Spleen (tissue), 11 donors: ENCODE measurements around the gene SIGLEC1. TPM values are rescaled to one million over a fixed set of nuclear protein-coding genes. Genes with fewer than 3 reads are reported as not detected.

Experiments used
- DNase-seq: peaks from one replicate; pipeline ENCODE4 v3.0.0-alpha.2; 2020
- H3K27ac ChIP-seq, 8 donors: fragments of 200-600 bp; sonication (generic) in 7 of 8; 1 replicate in 4 of 8; 2 replicates in 4 of 8; pipeline versions ENCODE4 v1.5.0 to v1.8.0; 2016 to 2021; ENCODE audit warnings: inconsistent platforms in 4 of 8, mild to moderate bottlenecking in 4 of 8, moderate library complexity in 1 of 8
- H3K27me3 ChIP-seq, 7 donors: fragments of 200-600 bp; sonication (generic) in 6 of 7; replicated peaks in 1 of 7; 1 replicate in 4 of 7; 2 replicates in 3 of 7; pipeline versions ENCODE4 v1.5.0 to v1.8.0; 2016 to 2021; ENCODE audit warnings: inconsistent platforms in 3 of 7, mild to moderate bottlenecking in 1 of 7
- H3K36me3 ChIP-seq, 6 donors: fragments of 200-600 bp; sonication (generic) in 5 of 6; 1 replicate in 4 of 6; 2 replicates in 2 of 6; pipeline versions ENCODE4 v1.5.0 to v1.8.0; 2016 to 2021; ENCODE audit warnings: inconsistent platforms in 2 of 6
- H3K4me1 ChIP-seq, 6 donors: fragments of 200-600 bp; sonication (generic) in 5 of 6; 1 replicate in 3 of 6; 2 replicates in 3 of 6; pipeline versions ENCODE4 v1.5.0 to v1.8.0; 2016 to 2021; ENCODE audit warnings: inconsistent platforms in 3 of 6
- H3K4me3 ChIP-seq, 8 donors: fragments of 200-600 bp; sonication (generic) in 7 of 8; 1 replicate in 4 of 8; 2 replicates in 4 of 8; pipeline versions ENCODE4 v1.5.0 to v1.8.0; 2016 to 2021; ENCODE audit warnings: inconsistent platforms in 4 of 8, mild to moderate bottlenecking in 4 of 8, moderate library complexity in 2 of 8
- H3K9me3 ChIP-seq, 8 donors: fragments of 200-600 bp; sonication (generic) in 7 of 8; 1 replicate in 4 of 8; 2 replicates in 4 of 8; pipeline versions ENCODE4 v1.5.0 to v1.8.0; 2016 to 2021; ENCODE audit warnings: inconsistent platforms in 4 of 8
- CTCF ChIP-seq, 11 experiments: fragments of 200-600 bp in 7 of 11; fragments of 450-650 bp in 4 of 11; sonication (generic) in 4 of 11; IDR thresholded peaks in 8 of 11; conservative IDR thresholded peaks in 3 of 11; 1 replicate in 7 of 11; 2 replicates in 4 of 11; pipeline versions ENCODE4 v1.4.0 to v1.8.0; 2016 to 2021; ENCODE audit warnings: antibody characterized with exemption in 11 of 11, inconsistent platforms in 4 of 11, mild to moderate bottlenecking in 1 of 11
- POLR2A ChIP-seq, 3 donors: fragments of 450-650 bp; IDR thresholded peaks; one replicate each; pipeline ENCODE4 v1.5.1; 2017; ENCODE audit warnings: antibody characterized with exemption in 3 of 3, mild to moderate bottlenecking in 1 of 3
- POLR2AphosphoS5 ChIP-seq, 3 donors: sonication (generic); formaldehyde crosslinking; IDR thresholded peaks; one replicate each; pipeline ENCODE4 v1.5.1; 2017; ENCODE audit warnings: antibody characterized with exemption in 3 of 3
- WGBS, 5 donors: extraction: QIAGEN DNeasy Blood & Tissue Kit in 3 of 5; methylation state at CpG; one replicate each; pipeline versions ENCODE4 v1.1.5 to v1.1.7; 2013 to 2018; 5-methylcytosine and 5-hydroxymethylcytosine counted together
- intact Hi-C: fragments of 100-400 bp; cut with DNase I; formaldehyde crosslinking; loops from one replicate; pipeline ENCODE4 v1.15.0; 2023; ENCODE audit warnings: low total_unique reads
- polyA plus RNA-seq, 3 donors: library from polyadenylated mRNA; stranded (reverse); fragments of 200-250 nt; gene quantifications; one replicate each; pipeline ENCODE4 v1.2.1, GENCODE V29; 2013
- total RNA-seq, 7 donors: library from RNA; depleted of rRNA in 3 of 7; stranded (reverse); fragments of >200 nt in 3 of 7; fragmentation: NEBNext Ultra II Directional in 4 of 7; extraction: Animal tissue kit (Norgen Biotek cat#: 25700) in 4 of 7; gene quantifications; one replicate each; pipeline versions ENCODE4 v1.1.0 to v1.2.1, GENCODE V29; 2016 to 2021
- donor health status: healthy with polysubstance abuse.
- donor health status: DM: no; HTN: no; CAD: no; lungs with moderate emphysema.
- donor health status: DM: no; HTN: no; CAD: no.
- donor health status: Bipolar disorder and iron deficiency.
- donor health status: healthy.
- donor health status: DM: no; HTN: no; CAD: no.
- donor health status: DM: yes; HTN: yes; CAD: no.

The SIGLEC1 gene
- total and polyA plus RNA-seq, 10 donors = 3.0 to 50.2 (median 14.9) TPM

GRCh38 chr20:3670945-3671344, 41.5 kb downstream of the SIGLEC1 start:
- no peak overlapping the region for H3K4me3 ChIP-seq
- 43 to 85% (median 75%) methylated on average over 2 to 10 of the region's 10 CpGs for WGBS, 5 donors
- TF ChIP-seq POLR2A (IDR thresholded peaks at IDR 0.05) (no peak), POLR2AphosphoS5 (IDR thresholded peaks at IDR 0.05) (no peak), CTCF (IDR thresholded peaks at IDR 0.05 in 8 of 11, conservative IDR thresholded peaks at IDR 0.05 in 3 of 11) (no peak)
- peaks cover 0 to 26% (median 15%) of the 10 kb centered on the region in 6 donors for H3K4me1 ChIP-seq
- H3K27me3 ChIP-seq = peaks cover 0 to 89% (median 53%) of the 10 kb centered on the region in 7 donors
- H3K9me3 ChIP-seq = no peaks in the 10 kb centered on the region
- no peak overlapping the region for H3K27ac ChIP-seq
- DNase-seq = no peak
- intact Hi-C loops = no loop called here
- no peaks in the 10 kb centered on the region for H3K36me3 ChIP-seq

DNA sequence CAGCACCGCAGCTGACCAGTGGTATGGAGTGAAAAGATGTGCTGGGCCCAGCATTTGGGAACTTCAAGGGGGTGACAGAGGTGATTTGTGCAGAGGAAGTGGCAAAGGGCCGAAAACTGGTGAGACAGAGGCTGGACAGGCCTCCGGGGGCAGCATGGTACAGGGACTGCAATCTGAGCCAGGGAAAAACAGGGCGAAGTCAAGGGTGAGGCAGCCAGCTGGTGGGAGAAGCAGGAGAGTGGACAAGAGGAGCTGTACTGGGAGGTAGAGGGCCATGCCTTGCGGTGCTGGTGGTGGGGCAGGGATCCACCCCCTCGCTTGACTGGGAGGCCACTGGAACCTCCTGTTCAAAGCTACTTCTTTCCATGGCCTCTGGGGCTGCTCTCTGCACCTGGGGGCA, 41.9 kb downstream of the SIGLEC1 start:
- Histone ChIP-seq H3K36me3 (no peaks in the 10 kb centered on the region), H3K4me3 (no peak overlapping the region), H3K4me1 (peaks cover 0 to 26% (median 16%) of the 10 kb centered on the region in 6 donors), H3K27ac (no peak overlapping the region), H3K9me3 (no peaks in the 10 kb centered on the region), H3K27me3 (peaks cover 0 to 84% (median 53%) of the 10 kb centered on the region in 7 donors)
- WGBS, 5 donors = 48 to 68% (median 50%) methylated on average over 6 of the region's 6 CpGs
- TF ChIP-seq CTCF (IDR thresholded peaks at IDR 0.05 in 8 of 11, conservative IDR thresholded peaks at IDR 0.05 in 3 of 11) (no peak), POLR2A (IDR thresholded peaks at IDR 0.05) (no peak), POLR2AphosphoS5 (IDR thresholded peaks at IDR 0.05) (no peak)
- no peak for DNase-seq
- intact Hi-C loops = no loop called here

DNA sequence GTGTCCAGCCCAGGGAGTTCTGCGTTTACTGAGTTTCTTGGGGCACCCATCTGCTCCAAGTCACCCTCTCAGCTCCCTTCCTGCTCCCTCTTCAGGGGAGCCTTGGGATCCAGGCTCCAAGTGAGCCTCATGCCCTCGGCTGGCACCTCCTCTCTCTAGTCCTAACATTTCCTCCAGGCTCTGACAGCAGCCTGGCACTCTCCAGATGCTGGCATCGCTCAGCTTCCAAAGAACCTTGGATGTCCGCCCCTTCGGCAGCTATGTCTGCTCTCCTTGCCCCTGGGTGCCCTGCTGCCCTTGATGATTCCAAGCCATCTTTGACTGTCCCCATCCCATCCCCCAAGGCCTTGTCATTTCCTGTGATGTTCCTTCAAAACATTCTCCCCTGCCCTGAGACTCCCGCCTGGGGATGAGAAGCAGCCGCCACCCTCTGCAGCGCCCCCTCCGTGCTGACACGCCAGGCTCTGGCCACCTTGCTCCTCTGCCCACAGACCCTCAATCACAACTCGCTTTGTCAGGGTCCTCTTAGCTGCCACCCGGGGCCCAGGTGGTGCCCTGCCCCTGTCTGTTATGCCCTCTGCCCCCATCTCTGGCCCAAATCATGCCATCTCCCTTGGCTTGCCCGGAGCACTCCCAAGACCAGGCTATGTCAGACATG, 42.6 kb downstream of the SIGLEC1 start:
- Histone ChIP-seq H3K27me3 (peaks cover 0 to 80% (median 46%) of the 10 kb centered on the region in 7 donors), H3K4me3 (no peak overlapping the region), H3K4me1 (peaks cover 0 to 26% (median 16%) of the 10 kb centered on the region in 6 donors), H3K27ac (no peak overlapping the region), H3K36me3 (no peaks in the 10 kb centered on the region), H3K9me3 (no peaks in the 10 kb centered on the region)
- TF ChIP-seq CTCF (IDR thresholded peaks at IDR 0.05 in 8 of 11, conservative IDR thresholded peaks at IDR 0.05 in 3 of 11) (no peak), POLR2A (IDR thresholded peaks at IDR 0.05) (no peak), POLR2AphosphoS5 (IDR thresholded peaks at IDR 0.05) (no peak)
- intact Hi-C loops = no loop called here
- no peak for DNase-seq
- 75 to 88% (median 81%) methylated on average over 12 to 13 of the region's 13 CpGs for WGBS, 5 donors

DNA sequence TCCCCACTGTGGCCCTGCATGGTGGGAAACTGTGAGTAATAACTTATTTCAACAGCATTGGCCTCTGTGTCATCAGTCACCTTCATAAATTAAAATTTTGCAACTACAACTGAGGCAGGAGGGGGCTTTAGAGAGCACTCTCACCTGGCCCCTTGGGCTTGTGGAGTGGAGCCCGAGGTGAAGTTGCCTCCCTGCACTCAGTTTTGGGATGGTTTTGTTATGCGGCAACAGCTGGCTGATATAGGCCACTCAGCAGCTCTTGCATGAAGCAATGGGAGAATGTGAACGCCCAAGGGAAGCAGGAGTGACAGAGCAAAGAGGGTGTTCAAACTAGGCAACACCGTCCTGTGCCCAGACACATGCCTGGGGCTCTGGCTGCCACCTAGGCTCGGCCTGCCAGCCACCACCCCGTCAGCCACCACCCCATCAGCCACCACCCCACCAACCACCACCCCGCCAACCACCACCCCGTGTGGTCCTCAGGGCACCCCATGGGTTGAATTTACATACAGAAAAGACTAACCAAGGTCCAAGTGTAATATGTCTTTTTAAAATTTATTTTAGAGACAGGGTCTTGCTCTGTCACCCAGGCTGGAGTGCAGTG, 44.9 kb downstream of the SIGLEC1 start:
- TF ChIP-seq POLR2AphosphoS5 (IDR thresholded peaks at IDR 0.05) = no peak
- no peak for TF ChIP-seq CTCF (IDR thresholded peaks at IDR 0.05 in 8 of 11, conservative IDR thresholded peaks at IDR 0.05 in 3 of 11)
- 87 to 92% (median 90%) methylated on average over 8 of the region's 8 CpGs; no CpG with 5 or more reads in 1 of the 5 donors for WGBS, 5 donors
- DNase-seq = no peak
- no peaks in the 10 kb centered on the region for H3K9me3 ChIP-seq
- peaks cover 0 to 17% (median 10%) of the 10 kb centered on the region in 6 donors for H3K4me1 ChIP-seq
- H3K4me3 ChIP-seq = no peak overlapping the region
- intact Hi-C loops = no loop called here
- H3K27me3 ChIP-seq = peaks cover 0 to 74% (median 23%) of the 10 kb centered on the region in 7 donors
- H3K27ac ChIP-seq = no peak overlapping the region
- no peaks in the 10 kb centered on the region for H3K36me3 ChIP-seq
